Right kidney (tissue), 1 donor: ENCODE data around the gene PAX2.

ENCODE experiments used
- DNase-seq: peaks from one replicate; pipeline ENCODE4 v3.0.0-alpha.2; 2016

The PAX2 gene

GRCh38 chr10:100738055-100738827 lies 7.1 kb upstream of the PAX2 start:
- peak; percentile 79 for DNase-seq

DNA sequence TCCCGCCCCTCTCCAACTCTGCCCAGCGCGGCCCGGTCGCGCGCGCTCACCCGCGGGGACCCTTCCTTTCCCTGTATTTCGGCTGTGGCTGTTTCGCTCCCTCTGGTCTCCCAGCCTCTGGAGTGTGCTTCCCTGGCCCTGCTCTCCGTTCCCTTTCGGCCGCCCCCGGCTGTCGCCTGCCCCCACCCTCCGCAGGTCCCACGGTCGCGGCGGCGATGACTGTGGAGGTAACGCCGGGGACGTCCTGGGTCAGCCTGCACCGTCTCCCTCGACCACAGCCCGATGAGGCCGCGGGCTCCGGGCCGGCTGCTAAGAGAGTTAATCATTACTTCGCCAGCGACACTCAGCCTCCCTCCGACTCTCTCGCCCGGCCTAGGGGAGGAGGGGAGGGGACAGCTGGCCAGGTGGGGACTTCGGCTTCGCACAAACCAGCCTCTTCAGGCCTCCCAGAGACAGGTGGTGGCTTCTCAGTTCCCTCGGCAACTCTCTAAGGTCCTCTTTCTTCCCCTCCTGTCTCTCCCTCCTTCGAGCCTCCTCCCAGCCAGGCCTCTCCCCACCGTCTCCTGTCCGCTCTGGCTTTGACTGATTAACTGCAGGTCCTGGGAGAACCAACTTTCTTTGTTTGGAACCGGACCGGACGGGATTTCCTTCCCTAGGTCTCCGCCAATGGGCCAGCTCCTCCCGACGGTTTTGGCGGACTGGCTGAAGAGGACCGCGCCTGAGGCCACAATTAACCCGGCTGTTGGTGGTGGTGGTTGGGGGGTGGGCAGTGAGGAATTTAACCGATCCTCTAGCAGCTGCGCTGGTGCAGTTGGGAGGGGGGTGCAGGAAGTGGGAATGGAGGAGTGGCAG lies 5.6 kb upstream of the PAX2 start:
- DNase-seq, result peak; percentile 85

DNA sequence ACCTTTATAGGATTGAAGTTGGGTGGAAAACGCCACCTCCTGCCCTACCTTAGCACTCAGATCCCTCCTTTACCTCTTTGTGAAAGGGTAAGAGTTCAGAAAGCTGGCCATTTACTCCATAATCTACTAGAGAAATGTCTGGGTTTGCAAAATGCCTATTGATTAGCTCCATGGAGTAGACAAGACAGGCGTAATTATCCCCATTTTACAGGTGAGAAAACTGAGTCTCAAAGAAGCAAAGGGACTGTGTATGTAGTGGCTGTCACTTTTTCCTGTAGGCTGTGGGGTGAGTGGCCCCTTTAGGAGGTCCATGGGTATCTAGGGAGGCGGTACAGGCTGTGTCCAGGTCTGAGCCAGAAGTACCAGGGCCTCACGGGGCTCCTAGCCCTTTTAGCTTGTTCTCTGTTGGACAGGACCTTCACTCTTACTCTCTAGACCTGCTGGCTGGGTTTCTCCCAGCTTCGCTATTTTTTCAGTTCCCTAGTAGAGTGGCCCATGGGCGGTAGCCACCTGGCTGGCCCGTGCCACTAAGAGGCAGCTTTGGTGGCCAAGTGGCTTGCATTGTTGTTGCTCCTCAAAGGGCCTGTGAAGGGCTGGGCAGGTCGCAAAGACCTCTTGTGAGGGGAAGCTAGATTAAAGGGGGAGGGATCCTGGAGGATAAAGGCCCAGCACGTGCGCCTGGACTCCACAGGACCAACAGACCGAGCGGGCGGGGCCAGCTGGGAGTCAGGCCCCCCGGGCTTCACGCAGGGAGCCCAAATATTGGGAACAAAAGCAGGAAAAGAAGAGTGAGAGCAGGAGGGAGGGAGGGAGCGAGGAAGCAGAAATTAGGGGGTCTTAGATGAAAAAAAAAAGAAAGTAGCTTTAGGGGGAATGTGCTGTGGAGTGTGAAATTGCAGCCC lies 4.7 kb upstream of the PAX2 start:
- peak; percentile 79 for DNase-seq

DNA sequence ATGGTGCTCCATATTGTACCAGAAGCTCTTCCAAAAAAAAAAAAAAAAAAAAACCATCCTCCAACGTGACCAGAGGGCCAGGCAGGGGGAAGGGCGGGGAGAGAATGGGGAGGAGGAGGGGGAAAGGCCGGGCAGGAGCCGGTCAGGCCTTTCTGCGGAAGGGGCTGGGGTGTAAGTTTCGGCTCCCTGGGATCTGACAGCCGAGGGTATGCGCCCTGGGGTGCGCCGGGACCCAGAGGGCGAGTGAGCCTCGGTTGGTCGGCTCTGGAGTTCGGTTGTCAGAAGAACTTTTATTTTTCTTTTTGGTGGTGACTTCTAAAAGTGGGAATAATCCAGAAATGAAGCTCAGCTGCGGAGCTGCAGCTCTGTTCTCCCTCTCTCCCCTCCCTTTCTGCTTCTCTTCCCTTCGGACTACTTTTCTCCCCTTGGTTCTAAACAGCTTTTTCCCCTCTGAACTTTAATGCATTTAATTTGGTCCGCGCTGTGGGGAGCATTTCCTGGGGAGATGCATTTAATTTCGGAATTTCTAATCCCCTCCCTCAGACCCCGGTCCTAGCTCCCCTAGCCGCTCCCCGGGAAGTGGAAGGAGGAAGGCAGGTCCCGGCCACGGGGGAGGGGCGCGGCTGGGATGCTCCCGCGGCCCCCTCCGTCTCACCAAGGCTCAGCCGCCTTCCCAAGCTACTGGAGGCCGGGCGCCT lies 3.9 kb upstream of the PAX2 start:
- peak; percentile 77 for DNase-seq

DNA sequence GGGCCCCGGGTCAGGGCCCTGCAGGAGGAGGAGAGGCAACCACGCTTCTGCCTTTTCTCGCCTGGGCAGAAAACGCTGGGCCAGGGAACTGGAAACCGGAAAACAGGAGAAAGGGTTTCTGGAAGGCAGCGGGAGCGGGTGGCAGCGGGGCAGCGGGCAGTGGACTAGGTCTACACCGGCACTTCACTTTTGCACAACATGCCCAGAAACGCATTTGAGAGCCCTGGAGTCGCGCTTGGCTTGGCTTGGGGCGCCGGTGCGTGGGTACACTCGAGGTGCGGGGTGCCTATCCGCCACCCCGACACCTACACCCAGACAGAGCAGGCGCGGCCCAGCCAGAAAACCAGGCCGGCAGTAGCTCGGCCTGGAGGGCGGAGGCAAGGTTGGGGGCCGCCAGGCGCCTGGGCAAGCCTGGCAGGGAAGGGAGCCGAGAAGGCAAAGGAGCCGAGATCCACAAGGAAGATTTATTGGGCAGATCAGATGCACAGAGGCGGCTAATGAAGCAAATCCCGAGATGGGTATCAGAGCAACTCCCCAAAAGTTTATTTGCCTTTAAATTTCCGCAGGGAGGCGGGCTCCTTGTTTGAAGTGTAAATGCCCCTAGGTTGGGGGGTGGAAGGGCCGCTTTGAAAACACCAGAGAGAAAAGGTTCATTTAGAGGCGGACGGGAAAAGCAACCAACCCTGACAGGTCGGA lies 3.2 kb upstream of the PAX2 start:
- peak; percentile 91 for DNase-seq

DNA sequence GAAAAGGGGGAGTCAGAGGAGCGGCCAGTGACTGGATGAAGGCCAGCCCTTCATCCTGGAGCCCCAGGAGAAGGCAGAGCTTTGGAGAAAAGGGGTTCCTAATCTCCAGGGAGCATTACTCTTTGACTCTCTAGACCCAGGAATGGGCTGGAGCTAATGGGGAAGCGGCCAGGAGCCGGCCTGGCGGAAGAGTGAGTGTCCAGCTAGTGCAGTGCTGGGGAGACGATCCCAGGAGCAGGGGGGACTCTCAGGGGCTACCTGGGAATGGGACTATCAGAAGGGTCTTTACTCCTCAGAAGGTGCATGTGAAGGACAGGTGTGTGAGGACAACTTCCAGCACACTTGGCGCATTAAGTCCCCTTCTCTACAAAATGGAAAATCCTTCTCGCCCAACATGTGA lies 2.4 kb upstream of the PAX2 start:
- DNase-seq, result peak; percentile 62

DNA sequence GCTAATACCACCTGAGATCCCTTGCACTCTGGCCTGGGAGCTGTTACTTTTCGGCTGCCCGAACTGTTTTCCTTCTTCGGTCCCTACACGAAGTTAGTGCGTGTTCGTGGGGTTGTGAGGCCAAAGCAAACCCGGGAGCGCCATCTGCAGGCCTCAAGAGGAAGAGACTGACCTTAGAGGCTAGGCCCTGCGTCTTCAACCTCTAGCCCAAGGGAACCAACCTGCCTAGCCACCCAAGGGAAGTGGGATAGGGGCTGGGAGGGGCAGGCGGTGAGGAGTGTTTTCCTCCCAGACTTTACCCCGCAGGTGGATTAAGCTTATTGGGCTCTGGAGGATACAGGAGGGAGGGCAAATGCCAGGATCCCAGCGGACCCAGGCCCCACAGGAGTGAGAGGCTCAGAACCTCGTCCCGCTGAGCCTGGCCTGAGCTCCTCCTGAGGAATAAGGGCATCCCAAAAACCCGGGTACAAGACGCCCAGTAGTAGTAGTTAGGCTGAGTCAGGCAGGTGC lies 1.7 kb upstream of the PAX2 start:
- DNase-seq, result peak; percentile 91

GRCh38 chr10:100744136-100744986 lies 1.0 kb upstream of the PAX2 start:
- DNase-seq, result peak; percentile 91

GRCh38 chr10:100745882-100746783 lies 751 bp downstream of the PAX2 start:
- DNase-seq, result peak; percentile 73

DNA sequence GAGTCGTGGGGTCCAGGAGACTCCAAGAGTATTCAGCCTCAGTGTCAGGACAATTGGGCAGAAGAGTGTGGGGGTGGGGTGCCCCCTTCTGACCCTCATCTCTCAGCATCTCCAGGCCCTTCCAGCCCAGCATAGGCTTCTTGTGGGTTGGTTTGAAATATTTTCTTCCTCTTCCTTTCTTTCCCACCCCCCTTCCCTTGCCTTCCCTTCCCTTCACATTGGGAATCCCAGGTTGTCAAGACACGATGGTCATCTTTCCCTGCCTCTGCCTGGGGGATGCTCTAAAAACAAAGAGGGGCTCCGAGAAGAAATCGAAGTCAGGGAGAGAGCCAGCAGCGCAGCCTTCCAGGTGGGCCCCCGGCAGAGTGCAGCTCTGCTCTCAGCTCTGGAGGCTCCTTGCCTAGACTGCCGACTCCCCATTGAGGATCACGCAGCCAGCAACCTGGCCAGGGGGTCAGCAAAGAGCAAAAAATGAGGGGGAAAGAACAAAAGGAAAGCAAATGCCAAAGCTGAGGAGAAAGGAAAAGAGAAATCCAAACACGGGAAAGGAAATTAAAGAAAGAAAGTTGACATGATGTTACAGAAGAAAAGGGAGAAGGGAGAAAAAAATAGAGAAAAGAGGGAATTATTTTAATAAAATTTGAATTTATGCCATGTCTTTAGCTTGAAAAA lies 1.5 kb downstream of the PAX2 start:
- peak; percentile 54 for DNase-seq

- peak; percentile 52 for DNase-seq
Measured at GRCh38 chr10:100747456-100748230, 2.3 kb downstream of the PAX2 start.

DNA sequence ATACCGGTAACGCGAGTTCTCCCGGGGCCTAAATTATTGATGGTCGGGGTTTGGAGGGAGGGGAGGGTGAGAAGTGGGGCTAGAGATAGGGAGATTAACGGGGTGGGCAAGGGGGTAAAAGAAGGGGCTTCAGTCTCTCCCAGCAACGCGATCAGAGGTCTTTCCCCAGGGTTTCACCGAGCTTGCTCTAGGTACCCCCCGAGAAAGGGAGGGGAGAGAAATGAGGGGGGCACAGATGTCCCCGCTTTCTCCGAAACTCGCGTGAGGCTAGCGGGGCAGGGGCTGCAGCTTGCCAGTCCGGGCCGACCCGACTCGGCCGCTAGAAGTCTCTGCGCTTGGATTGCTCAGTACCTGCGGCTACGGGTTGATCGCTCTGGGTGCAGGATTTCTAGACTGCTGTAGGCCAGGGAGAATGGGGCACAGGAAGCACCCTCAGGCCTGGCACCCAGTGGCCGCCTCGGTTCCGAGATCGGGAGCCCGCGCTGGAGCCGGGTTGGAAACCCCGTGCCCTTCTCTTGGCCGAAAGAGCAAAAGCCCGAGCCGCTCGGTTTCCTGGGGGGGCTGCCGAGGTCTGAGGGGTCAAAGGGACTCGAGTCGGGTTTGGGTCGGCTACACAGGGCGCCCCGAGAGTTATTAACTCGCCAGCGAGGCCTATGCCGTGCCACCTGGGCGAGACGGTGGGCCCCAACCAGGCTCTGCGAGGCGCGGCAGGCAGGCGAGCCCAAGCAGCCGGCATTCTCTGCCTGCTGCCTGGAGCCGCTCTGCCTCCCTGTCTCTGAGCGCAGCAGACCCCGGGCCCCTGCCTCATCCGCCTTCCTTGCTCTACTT lies 3.1 kb downstream of the PAX2 start:
- DNase-seq, result peak; percentile 58

DNA sequence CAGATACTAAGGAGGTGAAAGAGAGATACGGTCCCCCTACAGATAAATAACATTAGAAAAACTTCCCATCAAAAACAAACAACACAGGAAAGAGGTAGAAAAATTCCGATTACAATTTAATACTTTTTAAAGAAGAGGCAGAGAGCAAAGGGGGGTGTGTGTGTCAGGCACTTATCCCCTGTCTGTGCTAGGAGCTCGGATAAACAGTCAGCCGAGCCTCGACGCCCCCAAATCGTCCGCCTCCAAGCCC lies 3.6 kb downstream of the PAX2 start:
- DNase-seq, result no peak

DNA sequence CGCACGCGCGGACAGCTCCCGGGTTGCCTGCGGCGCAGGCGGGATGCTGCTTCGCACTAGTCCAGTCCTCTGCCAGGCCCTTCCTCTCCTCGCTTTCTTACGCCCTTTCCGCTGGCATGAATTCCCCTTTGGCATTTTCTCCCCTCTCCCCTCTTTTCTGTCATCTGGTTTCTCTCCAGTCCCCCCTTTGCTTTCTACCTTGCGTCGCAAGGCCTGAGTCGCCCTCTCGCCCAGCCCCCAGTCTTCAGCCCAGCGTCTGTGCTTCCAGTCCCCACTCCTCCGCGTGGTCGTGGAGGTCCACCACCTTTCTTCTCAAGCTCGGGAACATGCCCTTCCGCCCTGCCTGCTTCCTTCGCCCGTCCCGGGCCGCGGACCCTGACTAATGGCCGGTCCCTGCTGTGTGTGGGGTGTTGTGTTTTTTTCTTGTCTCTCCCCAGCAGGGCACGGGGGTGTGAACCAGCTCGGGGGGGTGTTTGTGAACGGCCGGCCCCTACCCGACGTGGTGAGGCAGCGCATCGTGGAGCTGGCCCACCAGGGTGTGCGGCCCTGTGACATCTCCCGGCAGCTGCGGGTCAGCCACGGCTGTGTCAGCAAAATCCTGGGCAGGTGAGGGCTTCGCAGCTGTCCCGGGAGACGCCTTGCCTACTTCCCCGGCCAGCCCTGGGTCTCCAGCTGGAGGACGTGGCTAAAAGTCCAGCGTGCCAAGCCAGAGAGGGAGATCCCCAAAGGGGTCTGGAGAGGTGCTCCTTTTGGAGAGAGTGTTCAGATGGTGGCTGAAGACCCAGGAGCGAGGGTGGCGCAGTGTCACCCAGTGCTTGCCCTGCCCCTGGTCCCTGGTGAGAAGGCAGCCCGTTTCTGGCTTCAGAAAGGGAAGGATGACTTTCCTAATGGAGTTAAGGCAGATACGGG lies 4.2 kb downstream of the PAX2 start:
- peak; percentile 62 for DNase-seq

DNA sequence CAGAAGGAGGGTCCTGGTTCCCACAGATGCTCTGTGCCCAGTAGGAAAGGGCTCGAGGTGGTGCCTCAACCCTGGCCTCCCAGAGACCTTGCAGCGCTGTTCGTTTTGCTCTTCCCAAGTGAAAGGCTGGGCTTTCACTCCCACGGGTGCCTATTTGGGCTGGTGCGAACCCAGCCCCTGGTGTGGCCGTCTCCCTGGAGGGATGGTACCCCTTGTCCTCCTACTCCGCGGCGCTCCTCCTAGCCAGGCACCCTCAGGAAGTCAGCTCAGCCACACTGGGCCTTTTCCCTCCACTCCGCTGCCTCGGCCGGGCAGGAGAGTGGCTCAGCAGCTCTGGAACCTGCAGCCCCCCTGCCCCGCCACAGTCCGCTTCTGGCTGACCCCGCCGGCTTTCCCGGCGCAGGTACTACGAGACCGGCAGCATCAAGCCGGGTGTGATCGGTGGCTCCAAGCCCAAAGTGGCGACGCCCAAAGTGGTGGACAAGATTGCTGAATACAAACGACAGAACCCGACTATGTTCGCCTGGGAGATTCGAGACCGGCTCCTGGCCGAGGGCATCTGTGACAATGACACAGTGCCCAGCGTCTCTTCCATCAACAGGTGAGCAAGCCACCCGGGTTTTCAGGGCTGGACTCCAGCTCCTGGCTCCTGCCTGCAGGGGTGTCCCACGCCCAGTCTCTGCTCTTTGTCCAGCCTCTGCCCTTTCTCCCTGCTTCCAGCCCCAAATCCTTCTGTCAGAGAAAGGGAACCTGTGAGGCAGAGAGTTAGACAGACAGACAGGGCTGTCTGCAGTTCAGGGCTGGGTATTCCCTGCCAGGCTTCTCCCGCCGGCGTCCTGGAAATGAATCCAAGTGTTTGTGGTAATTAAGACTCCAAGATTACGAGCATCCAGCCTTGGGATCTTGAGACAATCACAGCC lies 5.2 kb downstream of the PAX2 start:
- peak; percentile 48 for DNase-seq
